Measurements from ENCODE around the gene WBP11. TPM values are rescaled to one million over a fixed set of nuclear protein-coding genes. Genes with fewer than 3 reads are reported as not detected.

Gene WBP11
- total and polyA plus RNA-seq, 5 donors from 2014 or later = 50.7 to 119 (median 58.2) TPM

DNA sequence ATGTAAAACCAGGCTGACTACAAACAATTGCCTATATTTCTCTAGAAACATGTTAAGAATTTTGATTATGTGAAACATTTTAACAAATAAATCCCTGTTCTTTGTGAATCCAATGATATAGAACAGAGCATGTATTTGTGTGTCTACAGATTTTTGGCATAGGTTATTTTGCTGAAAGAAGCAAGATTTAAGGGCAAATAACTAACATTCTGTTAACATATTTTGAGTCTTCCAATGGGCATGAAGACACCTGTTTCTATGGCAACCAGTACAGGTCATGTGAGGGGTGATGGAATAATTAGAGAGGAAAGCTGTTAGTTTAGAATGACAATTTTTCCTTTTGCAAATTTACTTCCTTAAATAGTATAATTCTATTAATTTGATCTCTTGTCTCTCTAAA is 31.2 kb upstream of the WBP11 start:
- no peak for ATAC-seq (ENCODE audit: low read depth in 2 of 2)
- no peaks in the 10 kb centered on the region for H3K36me3 ChIP-seq (ENCODE audit: control insufficient read depth, insufficient read depth, low read length)
- no peak overlapping the region for H3K27ac ChIP-seq (ENCODE audit: insufficient read depth, low read length, poor library complexity, severe bottlenecking)
- H3K27me3 ChIP-seq (ENCODE audit: control insufficient read depth, insufficient read depth, low read length) = peaks cover 16% of the 10 kb centered on the region
- no peak for DNase-seq
- Mint-ChIP-seq H3K4me3 (no peak overlapping the region), H3K27ac (no peak overlapping the region), H3K4me1 (no peaks in the 10 kb centered on the region), H3K27me3 (peaks cover 45% of the 10 kb centered on the region), H3K36me3 (peaks cover 5% of the 10 kb centered on the region), H3K9me3 (peaks cover 0 to 7% (median 0%) of the 10 kb centered on the region in 7 donors)
- no peak overlapping the region for H3K4me3 ChIP-seq (ENCODE audit: low read depth, low read length)
- no peaks in the 10 kb centered on the region for H3K9me3 ChIP-seq (ENCODE audit: control insufficient read depth in 2 of 2, low read length in 2 of 2)
- no peaks in the 10 kb centered on the region for H3K4me1 ChIP-seq (ENCODE audit: control insufficient read depth, insufficient read depth, low read length, poor library complexity, severe bottlenecking)

DNA sequence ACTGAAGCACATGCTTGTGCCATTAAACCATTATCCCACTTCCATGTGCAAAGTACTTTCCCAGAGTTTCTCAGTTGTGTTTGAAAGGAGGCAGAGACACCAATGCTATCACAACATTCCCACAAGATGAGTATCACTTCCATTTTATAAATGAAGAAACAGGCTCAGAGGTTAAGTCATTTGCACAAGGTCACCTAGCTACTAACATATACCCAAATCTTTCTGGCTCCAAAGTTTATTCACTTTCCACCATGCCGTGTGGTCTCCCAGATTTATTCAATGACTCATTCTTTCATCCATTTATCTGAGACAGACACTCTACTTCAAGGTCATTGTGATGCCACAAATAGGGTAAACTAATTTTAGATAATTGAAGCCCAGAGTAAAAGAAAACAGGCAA is 30.7 kb upstream of the WBP11 start:
- H3K27me3 ChIP-seq (ENCODE audit: control insufficient read depth, insufficient read depth, low read length) = peaks cover 16% of the 10 kb centered on the region
- ATAC-seq (ENCODE audit: low read depth in 2 of 2) (no peak), DNase-seq (no peak)
- Mint-ChIP-seq H3K4me1 (no peaks in the 10 kb centered on the region), H3K27me3 (peaks cover 43% of the 10 kb centered on the region), H3K36me3 (peaks cover 5% of the 10 kb centered on the region), H3K9me3 (peaks cover 0 to 7% (median 0%) of the 10 kb centered on the region in 7 donors), H3K4me3 (no peak overlapping the region), H3K27ac (no peak overlapping the region)
- no peak overlapping the region for H3K4me3 ChIP-seq (ENCODE audit: low read depth, low read length)
- no peak overlapping the region for H3K27ac ChIP-seq (ENCODE audit: insufficient read depth, low read length, poor library complexity, severe bottlenecking)
- no peaks in the 10 kb centered on the region for H3K9me3 ChIP-seq (ENCODE audit: control insufficient read depth in 2 of 2, low read length in 2 of 2)
- H3K4me1 ChIP-seq (ENCODE audit: control insufficient read depth, insufficient read depth, low read length, poor library complexity, severe bottlenecking) = no peaks in the 10 kb centered on the region
- no peaks in the 10 kb centered on the region for H3K36me3 ChIP-seq (ENCODE audit: control insufficient read depth, insufficient read depth, low read length)

DNA sequence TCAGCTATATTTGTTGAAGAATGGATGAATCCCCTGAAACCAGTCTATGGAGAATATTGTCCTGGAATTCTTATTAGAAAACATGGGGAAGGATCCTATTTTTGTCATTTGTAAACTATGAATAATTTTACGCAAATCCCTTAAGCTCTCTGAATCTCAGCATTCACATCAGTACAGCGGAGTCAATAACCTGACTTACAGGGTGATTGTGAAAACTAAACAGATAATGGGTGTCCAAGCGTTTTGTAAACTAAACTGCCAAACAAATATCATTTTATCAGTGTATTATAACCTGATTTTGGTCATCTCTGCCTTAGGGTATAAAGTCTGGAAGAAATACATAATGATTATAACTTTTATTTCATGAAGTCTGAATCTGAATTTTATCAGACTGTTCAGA is 30.1 kb upstream of the WBP11 start:
- no peak overlapping the region for H3K4me3 Mint-ChIP-seq
- H3K27me3 Mint-ChIP-seq = peaks cover 37% of the 10 kb centered on the region
- H3K36me3 Mint-ChIP-seq = peaks cover 5% of the 10 kb centered on the region

DNA sequence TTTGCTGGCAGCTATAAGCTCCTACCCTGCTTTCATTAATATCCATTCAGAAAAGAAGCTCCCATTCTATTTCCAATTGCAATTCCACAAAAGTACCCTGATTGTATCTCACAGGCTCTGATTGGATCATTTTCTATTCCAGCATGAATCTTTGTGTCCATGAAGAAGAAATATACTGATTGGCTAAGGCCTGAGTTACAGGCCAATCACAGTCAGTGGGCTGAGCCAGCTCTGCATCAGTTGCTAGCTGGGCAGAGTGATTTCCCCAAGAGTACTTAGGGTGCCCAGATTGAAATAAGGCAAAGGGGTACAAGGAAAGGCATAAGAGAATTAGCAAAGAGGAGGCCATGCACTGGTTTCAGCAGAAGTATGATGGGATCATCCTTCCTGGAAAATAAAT is 25.6 kb upstream of the WBP11 start:
- no peak overlapping the region for H3K27ac Mint-ChIP-seq
- peaks cover 13% of the 10 kb centered on the region for H3K27me3 Mint-ChIP-seq
- Histone ChIP-seq H3K36me3 (ENCODE audit: control insufficient read depth, insufficient read depth, low read length) (no peaks in the 10 kb centered on the region), H3K4me3 (ENCODE audit: low read depth, low read length) (no peak overlapping the region), H3K9me3 (ENCODE audit: control insufficient read depth in 2 of 2, low read length in 2 of 2) (no peaks in the 10 kb centered on the region), H3K27me3 (ENCODE audit: control insufficient read depth, insufficient read depth, low read length) (peaks cover 8% of the 10 kb centered on the region), H3K4me1 (ENCODE audit: control insufficient read depth, insufficient read depth, low read length, poor library complexity, severe bottlenecking) (no peaks in the 10 kb centered on the region), H3K27ac (ENCODE audit: insufficient read depth, low read length, poor library complexity, severe bottlenecking) (no peak overlapping the region)
- ATAC-seq (ENCODE audit: low read depth in 2 of 2) (no peak), DNase-seq (peak in 1 of 3 donors; percentile 30)
- H3K9me3 Mint-ChIP-seq = peaks cover 0 to 5% (median 0%) of the 10 kb centered on the region in 7 donors
- no peaks in the 10 kb centered on the region for H3K4me1 Mint-ChIP-seq
- no peak overlapping the region for H3K4me3 Mint-ChIP-seq
- peaks cover 5% of the 10 kb centered on the region for H3K36me3 Mint-ChIP-seq

More for the DNA sequence above, 30.1 kb upstream of the WBP11 start:
- Mint-ChIP-seq H3K9me3 (peaks cover 0 to 7% (median 0%) of the 10 kb centered on the region in 7 donors), H3K27ac (no peak overlapping the region), H3K4me1 (no peaks in the 10 kb centered on the region)
- Histone ChIP-seq H3K4me1 (ENCODE audit: control insufficient read depth, insufficient read depth, low read length, poor library complexity, severe bottlenecking) (no peaks in the 10 kb centered on the region), H3K27ac (ENCODE audit: insufficient read depth, low read length, poor library complexity, severe bottlenecking) (no peak overlapping the region), H3K9me3 (ENCODE audit: control insufficient read depth in 2 of 2, low read length in 2 of 2) (no peaks in the 10 kb centered on the region), H3K27me3 (ENCODE audit: control insufficient read depth, insufficient read depth, low read length) (peaks cover 13% of the 10 kb centered on the region), H3K36me3 (ENCODE audit: control insufficient read depth, insufficient read depth, low read length) (no peaks in the 10 kb centered on the region), H3K4me3 (ENCODE audit: low read depth, low read length) (no peak overlapping the region)
- ATAC-seq (ENCODE audit: low read depth in 2 of 2) (no peak), DNase-seq (no peak)

DNA sequence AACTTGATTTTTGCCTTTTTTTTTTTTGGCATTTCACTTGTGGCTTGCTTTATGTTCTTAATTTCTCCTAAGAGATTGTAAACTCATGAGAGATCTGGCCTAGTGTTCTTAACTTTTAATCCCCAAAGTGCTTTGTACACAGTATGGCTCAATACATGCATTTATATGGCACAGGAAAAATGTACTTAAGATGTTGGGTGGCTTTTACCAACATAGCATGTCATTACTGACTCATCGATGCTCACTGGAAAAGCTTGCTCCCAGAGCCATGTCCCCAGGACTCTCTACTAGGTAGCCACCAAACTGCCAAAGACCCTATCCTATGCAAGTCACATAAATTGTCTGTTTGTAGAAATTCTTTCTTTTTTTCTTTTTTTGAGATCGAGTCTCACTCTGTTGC is 23.8 kb upstream of the WBP11 start:
- no peaks in the 10 kb centered on the region for H3K4me1 ChIP-seq (ENCODE audit: control insufficient read depth, insufficient read depth, low read length, poor library complexity, severe bottlenecking)
- Mint-ChIP-seq H3K27ac (no peak overlapping the region), H3K36me3 (peaks cover 5% of the 10 kb centered on the region), H3K4me3 (no peak overlapping the region), H3K4me1 (no peaks in the 10 kb centered on the region), H3K27me3 (peaks cover 5% of the 10 kb centered on the region), H3K9me3 (peaks cover 0 to 5% (median 0%) of the 10 kb centered on the region in 7 donors)
- no peak for DNase-seq
- peaks cover 5% of the 10 kb centered on the region for H3K27me3 ChIP-seq (ENCODE audit: control insufficient read depth, insufficient read depth, low read length)
- no peak overlapping the region for H3K4me3 ChIP-seq (ENCODE audit: low read depth, low read length)
- no peak overlapping the region for H3K27ac ChIP-seq (ENCODE audit: insufficient read depth, low read length, poor library complexity, severe bottlenecking)
- H3K36me3 ChIP-seq (ENCODE audit: control insufficient read depth, insufficient read depth, low read length) = no peaks in the 10 kb centered on the region
- no peak for ATAC-seq (ENCODE audit: low read depth in 2 of 2)
- H3K9me3 ChIP-seq (ENCODE audit: control insufficient read depth in 2 of 2, low read length in 2 of 2) = no peaks in the 10 kb centered on the region

DNA sequence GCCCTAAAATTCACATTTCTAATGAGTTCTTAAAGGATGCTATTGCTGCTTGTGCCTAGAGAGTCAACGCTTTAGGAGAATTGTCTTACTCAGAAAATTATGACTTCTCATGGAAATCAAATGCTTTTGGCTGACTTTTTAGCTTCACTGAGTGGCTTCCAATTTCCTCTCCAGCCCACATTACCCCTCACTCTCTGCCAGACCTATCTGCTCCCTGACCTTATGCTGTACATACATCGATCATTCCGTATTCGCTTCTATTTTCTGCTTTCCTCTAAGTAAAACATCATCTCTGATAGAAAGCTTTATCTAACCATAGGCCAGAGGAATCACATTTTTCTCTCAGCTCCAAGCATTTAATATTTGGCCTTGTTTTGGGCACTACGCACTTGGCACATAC is 23.2 kb upstream of the WBP11 start:
- H3K4me1 Mint-ChIP-seq = no peaks in the 10 kb centered on the region
- peaks cover 2% of the 10 kb centered on the region for H3K27me3 Mint-ChIP-seq
- H3K4me3 Mint-ChIP-seq = no peak overlapping the region
- peaks cover under 1% of the 10 kb centered on the region for H3K36me3 Mint-ChIP-seq
- DNase-seq (no peak), ATAC-seq (ENCODE audit: low read depth in 2 of 2) (no peak)
- H3K4me1 ChIP-seq (ENCODE audit: control insufficient read depth, insufficient read depth, low read length, poor library complexity, severe bottlenecking) = no peaks in the 10 kb centered on the region
- H3K27ac ChIP-seq (ENCODE audit: insufficient read depth, low read length, poor library complexity, severe bottlenecking) = no peak overlapping the region
- H3K27ac Mint-ChIP-seq = no peak overlapping the region
- H3K9me3 Mint-ChIP-seq = peaks cover 0 to 2% (median 0%) of the 10 kb centered on the region in 7 donors
- peaks cover under 1% of the 10 kb centered on the region for H3K27me3 ChIP-seq (ENCODE audit: control insufficient read depth, insufficient read depth, low read length)
- no peaks in the 10 kb centered on the region for H3K36me3 ChIP-seq (ENCODE audit: control insufficient read depth, insufficient read depth, low read length)
- H3K9me3 ChIP-seq (ENCODE audit: control insufficient read depth in 2 of 2, low read length in 2 of 2) = no peaks in the 10 kb centered on the region
- no peak overlapping the region for H3K4me3 ChIP-seq (ENCODE audit: low read depth, low read length)

DNA sequence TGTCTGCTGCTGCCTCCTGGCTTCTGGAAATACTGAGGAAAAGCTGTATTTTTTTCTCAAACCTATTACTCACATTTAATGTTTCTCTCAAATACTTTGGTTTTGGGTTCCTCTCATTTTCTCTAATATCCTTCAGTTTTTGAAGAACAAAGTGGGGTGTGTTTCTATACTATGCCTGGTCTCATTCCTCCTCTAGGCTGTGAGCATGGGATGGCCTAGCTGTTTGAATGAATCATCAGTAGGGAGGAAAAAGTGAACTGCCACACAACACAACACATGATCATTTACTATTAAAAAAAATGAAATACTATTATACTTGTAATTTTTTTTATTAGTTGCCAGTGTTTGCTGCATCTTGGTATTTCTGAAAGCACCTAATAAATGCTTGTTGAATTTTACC is 22.0 kb upstream of the WBP11 start:
- Histone ChIP-seq H3K9me3 (ENCODE audit: control insufficient read depth in 2 of 2, low read length in 2 of 2) (no peaks in the 10 kb centered on the region), H3K27me3 (ENCODE audit: control insufficient read depth, insufficient read depth, low read length) (no peaks in the 10 kb centered on the region), H3K36me3 (ENCODE audit: control insufficient read depth, insufficient read depth, low read length) (no peaks in the 10 kb centered on the region), H3K4me3 (ENCODE audit: low read depth, low read length) (no peak overlapping the region), H3K4me1 (ENCODE audit: control insufficient read depth, insufficient read depth, low read length, poor library complexity, severe bottlenecking) (no peaks in the 10 kb centered on the region), H3K27ac (ENCODE audit: insufficient read depth, low read length, poor library complexity, severe bottlenecking) (no peak overlapping the region)
- Mint-ChIP-seq H3K9me3 (no peaks in the 10 kb centered on the region), H3K27me3 (no peaks in the 10 kb centered on the region), H3K4me1 (no peaks in the 10 kb centered on the region), H3K27ac (no peak overlapping the region), H3K4me3 (no peak overlapping the region), H3K36me3 (no peaks in the 10 kb centered on the region)
- no peak for ATAC-seq (ENCODE audit: low read depth in 2 of 2)
- no peak for DNase-seq

DNA sequence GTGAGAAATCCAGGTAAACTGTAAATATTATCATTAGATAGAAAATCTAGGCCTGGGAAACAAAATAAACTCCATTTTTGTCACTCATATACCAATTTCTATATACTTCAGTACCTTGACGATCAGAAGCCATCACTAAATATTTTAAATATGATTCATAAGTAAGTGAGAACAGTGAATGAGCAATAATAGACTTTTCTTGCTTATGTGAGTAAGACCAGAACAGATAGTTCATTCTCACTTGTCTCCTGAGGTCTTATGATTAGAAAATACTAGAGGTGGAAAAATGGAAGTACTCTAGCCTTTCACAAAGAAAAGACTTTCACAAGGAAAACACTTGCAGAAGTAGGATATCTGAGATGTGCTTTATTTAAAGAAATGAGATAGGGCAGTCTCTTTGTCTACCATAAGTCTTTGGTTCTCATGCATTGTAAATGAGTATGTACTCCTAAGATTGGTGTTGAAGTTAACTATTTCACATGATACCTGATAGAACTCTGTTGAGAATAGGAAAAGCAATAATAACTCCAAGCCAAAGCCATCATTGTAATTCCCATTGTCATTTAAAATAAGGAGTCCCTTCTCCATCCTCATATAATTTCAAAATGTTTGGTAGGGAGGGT is 20.8 kb upstream of the WBP11 start:
- Mint-ChIP-seq H3K27ac (peak overlapping the region in 1 of 3 donors; percentile 72), H3K36me3 (no peaks in the 10 kb centered on the region), H3K9me3 (no peaks in the 10 kb centered on the region), H3K4me3 (no peak overlapping the region), H3K4me1 (no peaks in the 10 kb centered on the region), H3K27me3 (no peaks in the 10 kb centered on the region)
- Histone ChIP-seq H3K4me3 (ENCODE audit: low read depth, low read length) (no peak overlapping the region), H3K9me3 (ENCODE audit: control insufficient read depth in 2 of 2, low read length in 2 of 2) (no peaks in the 10 kb centered on the region), H3K4me1 (ENCODE audit: control insufficient read depth, insufficient read depth, low read length, poor library complexity, severe bottlenecking) (no peaks in the 10 kb centered on the region), H3K36me3 (ENCODE audit: control insufficient read depth, insufficient read depth, low read length) (no peaks in the 10 kb centered on the region), H3K27me3 (ENCODE audit: control insufficient read depth, insufficient read depth, low read length) (no peaks in the 10 kb centered on the region), H3K27ac (ENCODE audit: insufficient read depth, low read length, poor library complexity, severe bottlenecking) (no peak overlapping the region)
- no peak for ATAC-seq (ENCODE audit: low read depth in 2 of 2)
- no peak for DNase-seq
